HG03432 (cell line): ENCODE results near the gene CFAP57.
"Not testable (repeated sequence)": the region's sequence is repeated elsewhere in the genome, so short reads cannot be mapped to it uniquely, and the experiment has no call there.

Experiments used
- ATAC-seq: cut with Tn5 transposase; IDR thresholded peaks from one replicate; pipeline ENCODE4 v1.9.1; 2021; ENCODE audit warnings: mild to moderate bottlenecking, moderate library complexity; ENCODE audit not compliant: unreplicated experiment

Gene CFAP57

DNA sequence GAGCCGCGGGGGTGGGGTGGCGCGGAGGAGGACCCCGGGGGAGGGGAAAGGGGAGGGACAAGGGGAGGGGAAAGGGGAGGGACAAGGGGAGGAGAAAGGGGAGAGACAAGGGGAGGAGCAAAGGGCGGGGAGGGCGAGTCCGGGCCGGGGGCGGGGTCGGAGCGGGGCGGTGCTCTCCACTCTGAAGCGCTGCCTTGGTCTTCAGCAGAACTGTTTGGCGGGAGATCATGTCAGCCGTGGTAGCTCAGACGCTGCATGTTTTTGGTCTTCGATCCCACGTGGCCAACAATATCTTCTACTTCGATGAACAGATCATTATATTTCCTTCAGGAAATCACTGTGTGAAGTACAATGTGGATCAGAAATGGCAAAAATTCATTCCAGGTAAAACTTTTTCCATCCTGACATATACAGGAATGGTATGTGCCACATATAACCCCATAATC, 420 bp downstream of the CFAP57 start:
- peak; percentile 63 for ATAC-seq

DNA sequence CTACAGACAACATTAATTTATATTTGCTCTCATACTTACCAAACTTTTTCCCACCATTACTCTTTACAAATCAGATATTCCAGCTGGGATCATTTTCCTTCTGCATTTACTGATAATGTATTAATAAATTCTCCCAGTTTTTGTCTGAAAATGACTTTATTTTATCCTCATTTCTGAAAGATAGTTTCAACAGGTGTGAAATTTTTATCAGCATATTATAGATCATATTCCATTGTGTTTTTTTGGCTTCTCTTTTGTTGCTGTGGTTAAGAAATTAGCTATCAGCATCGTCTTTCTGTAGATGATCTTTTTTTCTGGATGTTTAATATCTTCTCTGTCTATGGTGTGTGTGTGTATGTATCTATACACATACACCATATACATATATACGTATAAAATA, 2.7 kb downstream of the CFAP57 start:
- no peak for ATAC-seq

DNA sequence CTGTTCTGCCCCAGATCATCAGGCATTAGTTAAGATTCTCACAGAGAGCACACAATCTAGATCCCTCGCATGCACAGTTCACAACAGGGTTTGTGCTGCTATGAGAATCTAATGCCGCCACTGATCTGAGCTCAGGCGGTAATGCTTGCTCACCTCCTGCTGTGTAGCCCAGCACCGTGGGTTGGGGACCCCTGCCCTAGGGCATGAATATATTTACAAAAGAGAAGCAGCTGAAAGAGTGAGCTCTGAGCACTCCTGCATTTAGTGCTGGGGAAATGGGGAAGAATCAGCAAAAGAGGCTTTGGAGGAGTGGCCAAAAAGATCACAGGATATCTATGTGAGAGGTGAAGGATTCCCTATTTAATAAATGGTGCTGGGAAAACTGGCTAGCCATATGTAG, 5.6 kb downstream of the CFAP57 start:
- ATAC-seq = no peak

DNA sequence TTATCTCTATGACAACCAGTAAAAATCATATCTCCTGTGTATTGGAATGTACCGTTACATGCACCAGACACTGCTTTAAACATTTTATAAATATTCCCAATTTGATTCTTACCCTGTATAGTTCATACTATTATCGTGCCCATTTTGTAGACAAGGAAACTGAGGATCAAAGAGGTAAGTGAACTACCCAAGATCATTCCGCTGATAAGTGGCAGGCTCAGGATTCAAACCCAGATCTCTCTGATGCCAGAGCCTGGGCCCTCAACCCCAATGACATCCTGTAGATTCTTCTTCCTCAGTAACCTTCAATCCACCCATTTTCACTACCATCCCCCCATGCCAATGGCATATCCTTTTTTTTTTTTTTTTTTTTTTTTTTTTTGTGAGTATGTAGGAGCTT, 12.3 kb downstream of the CFAP57 start:
- ATAC-seq = no peak

DNA sequence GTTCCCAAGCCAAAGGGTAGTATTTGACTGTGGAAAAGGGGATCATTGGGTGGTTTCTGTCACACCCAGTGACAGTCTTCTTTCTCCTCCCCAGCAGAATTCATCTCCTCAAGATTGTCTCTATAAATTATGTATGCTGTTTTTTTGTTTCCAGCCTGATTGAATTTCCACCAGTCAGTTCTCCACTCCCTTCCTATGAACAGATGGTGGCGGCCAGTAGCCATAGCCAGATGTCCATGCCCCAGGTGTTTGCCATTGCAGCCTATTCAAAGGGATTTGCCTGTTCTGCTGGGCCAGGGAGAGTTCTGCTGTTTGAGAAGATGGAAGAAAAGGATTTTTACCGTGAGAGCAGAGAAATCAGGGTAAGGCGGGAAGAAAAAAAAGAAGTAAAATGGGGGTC, 12.9 kb downstream of the CFAP57 start:
- no peak for ATAC-seq

DNA sequence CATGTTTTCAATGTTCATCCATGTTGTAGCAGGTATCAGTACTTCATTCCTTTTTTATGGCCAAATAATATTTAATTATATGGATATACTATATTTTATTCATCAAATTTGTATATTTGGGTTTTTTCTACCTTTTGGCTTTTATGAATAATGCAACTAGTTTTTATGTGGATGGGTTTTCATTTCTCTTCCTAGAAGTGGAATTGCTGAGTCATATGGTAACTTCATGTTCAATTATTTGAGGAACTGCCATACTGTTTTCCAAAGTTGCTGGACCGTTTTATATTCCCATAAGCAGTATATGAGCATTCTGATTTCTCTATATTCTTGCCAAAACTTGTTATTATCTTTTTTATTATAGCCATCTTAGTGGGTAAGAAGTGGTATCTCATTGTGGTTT, 16.0 kb downstream of the CFAP57 start:
- no peak for ATAC-seq

DNA sequence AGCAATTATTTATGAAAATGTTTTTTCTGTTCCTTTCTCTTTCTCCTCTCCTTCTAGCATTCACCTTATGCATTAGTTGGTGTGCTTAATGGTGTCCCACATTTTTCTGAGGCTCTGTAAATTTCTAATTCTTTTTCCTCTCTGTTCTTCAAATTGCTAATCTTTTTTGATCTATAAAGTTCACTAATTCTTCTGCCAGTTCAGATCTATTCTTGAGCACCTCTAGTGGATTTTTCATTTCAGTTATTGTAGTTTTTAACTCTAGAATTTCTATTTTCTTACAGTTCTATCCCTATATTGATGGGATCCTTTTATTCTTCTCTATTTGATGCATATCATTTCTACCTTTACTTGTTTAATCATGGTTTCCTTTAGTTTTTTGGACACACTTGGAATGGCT, 22.4 kb downstream of the CFAP57 start:
- ATAC-seq = no peak

DNA sequence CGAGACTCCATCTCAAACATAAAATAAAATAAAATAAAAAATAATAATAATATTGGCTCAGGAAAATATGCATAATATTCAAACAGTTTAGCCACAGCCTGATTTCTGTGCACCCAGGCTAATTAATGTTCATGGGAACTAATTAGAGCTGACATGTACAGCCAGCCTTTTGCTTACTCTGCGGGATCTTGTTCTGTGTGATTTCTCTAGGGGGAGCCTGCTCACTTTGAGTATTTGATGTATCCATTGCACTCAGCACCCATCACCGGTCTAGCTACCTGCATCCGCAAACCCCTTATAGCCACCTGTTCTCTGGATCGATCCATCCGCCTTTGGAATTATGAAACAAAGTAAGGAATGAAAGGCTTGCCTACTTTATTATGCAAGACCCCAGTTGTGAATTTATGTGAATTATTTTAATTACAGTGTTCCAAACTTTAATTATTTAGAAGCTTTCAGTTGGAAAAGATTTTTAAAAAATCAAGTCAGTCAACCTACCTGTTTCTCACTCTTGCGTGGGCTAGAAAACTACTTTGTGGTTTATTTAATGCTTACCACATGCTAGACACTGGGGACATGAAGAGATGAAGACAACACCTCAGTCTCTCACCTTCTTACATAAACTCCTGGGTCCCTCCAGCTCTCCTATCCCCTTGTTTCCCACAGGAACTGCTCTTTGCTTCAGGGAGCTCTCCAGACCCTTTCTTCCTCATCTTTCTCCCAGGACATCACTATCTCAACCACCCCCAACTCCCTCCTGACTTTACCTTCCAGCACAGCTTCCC, 25.4 kb downstream of the CFAP57 start:
- ATAC-seq = no peak

DNA sequence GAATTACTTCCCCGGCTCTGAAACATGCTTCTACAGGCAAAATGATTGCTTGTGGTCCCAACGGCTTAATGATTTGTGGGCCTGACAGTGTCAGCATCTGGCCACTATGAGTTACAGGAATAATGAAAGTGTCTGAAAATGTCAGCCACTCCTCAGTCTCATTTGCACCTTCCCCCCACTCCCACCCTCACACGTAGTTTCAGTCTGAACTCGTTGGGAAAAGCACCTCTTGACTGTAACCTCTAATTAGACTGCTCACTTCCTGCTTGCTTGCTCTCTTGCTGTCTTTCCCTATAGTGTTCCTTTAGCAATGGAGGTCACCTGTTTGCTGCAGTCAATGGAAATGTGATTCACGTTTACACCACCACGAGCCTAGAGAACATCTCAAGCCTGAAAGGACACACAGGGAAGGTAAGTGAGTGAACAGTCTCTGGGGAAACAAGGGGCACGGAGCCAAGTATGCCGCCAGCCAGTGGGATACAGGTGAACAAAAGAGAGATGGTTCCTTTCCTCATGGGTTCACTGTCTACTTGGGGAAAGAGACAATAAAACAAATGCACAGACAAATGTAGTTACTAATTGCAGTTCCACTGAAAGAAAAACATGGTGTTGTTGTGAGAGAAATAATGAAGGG, 27.1 kb downstream of the CFAP57 start:
- ATAC-seq = peak; percentile 64

DNA sequence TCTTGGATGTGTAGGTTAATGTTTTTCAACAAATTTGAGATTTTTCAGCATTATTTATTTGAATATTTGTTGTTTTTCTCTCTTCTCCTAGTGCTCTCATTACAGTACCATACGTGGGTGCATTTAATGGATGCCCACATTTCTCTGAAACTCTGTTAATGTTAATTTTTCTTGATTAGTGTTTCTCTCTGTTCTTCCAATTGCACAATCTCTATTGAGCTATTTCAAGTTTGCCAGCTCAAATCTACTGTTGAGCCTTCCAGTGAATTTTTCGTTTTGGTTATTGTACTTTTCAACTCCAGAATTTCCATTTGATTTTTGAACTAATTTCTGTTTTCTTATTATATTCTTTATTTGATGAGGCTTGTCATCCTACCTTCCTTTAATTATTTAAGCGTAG, 31.7 kb downstream of the CFAP57 start:
- no peak for ATAC-seq

DNA sequence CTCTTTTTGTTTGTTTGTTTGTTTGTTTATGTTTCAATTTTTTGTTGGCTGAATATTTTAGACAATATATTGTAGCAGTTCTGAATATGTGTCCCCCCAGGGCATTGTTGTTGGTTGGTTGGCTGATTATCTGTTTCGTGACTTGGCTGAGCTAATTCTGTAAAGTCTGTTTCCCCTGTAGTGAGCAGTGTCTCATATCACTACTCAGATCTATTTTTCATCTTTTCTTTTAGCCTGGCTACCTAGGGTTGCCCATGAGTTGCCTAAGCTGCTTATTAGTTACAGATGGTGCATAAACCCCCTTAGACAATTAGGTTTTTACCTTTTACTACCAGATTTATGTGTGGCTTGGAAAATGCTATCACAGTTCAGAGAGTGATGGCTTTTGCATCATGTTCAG, 32.3 kb downstream of the CFAP57 start:
- no peak for ATAC-seq

DNA sequence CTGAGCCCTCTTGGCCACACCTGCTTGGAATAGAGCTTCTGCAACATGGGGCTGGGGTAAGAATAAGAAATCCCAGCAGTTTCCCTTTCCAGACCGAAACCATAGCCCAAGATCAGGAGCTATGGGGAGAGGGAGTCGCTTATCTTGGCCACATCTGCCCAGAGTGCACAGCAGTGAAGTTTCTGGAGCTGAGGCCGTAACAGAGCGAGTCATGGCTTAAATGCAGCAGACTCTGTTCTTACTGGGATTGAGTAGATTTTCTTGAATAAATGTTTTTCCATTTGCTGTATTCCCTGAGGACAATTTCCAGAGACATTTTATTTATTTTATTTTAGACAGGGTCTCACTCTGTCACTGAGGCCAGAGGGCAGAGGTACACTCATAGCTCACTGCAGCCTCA, 33.5 kb downstream of the CFAP57 start:
- no peak for ATAC-seq

DNA sequence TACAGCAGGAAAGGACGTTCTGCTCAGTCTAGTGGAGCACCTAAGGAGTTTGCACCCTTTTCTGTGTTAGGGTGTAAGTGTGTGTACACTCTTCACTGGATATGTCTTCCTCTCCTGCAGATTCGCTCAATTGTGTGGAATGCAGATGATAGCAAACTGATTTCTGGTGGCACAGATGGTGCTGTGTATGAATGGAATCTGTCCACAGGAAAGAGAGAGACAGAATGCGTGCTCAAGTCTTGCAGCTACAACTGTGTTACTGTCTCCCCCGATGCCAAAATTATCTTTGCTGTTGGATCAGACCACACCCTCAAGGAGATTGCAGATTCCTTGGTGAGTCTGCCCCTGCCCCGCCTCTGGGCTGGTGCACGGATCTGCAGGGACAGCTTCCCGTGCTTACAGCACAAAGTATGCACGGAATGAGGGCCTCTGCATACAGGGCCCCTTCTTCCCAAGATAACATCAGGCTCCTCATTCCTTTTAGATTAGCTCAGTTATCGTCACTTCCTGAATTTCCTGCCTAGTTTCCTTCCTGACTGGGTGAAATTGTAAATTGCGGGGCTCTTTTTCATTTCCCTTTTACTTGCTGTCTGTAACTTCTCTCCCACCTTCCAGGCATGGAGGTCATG, 34.6 kb downstream of the CFAP57 start:
- no peak for ATAC-seq

DNA sequence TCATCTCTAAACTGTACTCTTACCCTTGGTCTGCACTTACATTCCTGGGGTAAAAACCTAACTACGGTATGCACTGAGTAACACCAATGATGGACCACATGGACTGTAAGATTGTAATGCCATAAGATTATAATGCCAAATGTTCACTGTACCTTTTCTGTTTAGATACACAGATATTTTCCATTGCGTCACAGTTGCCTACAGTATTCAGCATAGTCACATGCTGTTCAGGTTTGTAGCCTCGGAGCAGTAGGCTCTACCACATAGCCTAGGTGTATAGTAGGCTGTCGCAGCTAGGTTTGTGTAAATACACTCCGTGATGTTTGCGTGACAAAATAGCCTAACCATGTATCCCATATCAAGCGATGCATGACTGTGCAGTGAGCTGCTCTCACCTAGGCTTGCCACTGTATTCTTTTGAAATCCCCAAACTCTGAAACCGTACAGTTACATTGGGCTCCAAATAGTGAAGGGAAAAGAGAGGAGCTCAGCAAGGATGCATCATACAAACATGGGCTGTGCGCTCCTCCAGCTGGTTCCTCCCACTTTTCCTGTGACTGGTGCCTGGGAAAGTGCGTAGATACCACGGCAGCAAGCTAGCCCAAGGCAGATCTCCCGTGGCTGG, 35.2 kb downstream of the CFAP57 start:
- ATAC-seq = no peak

DNA sequence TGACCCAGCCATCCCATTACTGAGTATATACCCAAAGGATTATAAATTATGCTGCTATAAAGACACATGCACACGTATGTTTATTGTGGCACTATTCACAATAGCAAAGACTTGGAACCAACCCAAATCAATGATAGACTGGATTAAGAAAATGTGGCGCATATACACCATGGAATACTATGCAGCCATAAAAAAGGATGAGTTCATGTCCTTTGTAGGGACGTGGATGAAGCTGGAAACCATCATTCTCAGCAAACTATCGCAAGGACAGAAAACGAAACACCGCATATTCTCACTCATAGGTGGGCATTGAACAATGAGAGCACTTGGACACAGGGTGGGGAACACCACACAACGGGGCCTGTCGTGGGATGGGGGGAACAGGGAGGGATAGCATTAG, 36.1 kb downstream of the CFAP57 start:
- not testable (repeated sequence) for ATAC-seq

DNA sequence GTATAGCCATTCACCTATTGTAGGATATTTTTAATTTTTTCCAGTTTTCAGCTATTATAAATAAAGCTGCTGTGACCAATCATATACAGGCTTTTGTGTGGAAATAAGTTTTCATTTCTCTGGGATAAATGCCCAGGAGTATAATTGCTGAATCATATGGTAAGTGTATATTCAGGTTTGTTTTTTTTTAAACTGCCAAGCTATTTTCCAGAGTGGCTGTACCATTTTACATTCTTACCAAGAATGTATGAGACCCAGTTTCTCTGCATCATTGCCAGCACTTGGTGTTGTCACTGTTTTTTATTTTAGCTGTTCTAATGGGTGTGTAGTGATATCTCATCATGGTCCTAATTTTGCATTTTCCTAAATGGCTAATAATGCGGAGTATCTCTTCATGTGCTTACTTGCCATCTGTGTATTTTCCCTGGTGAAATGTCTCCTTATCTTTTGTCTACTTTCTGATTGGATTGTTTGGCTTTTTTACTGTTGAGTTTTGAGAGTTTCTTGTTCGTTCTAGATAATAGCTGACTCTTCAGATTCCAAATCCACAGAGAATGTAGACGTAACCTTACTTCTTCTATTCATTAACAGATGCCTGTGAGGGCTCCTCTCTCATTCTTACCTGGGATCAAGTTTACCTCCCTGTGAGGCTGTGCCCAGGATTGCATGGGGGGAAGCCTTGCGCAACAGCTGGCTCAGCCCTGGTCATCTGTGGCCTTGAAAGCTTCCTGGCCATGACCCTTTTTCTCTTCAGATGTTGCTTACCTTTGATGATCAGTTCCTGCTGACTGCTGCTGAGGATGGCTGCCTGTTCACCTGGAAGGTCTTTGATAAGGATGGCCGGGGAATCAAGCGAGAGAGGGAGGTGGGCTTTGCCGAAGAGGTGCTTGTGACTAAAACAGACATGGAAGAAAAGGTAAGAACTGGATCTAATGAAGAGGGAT, 42.6 kb downstream of the CFAP57 start:
- no peak for ATAC-seq

DNA sequence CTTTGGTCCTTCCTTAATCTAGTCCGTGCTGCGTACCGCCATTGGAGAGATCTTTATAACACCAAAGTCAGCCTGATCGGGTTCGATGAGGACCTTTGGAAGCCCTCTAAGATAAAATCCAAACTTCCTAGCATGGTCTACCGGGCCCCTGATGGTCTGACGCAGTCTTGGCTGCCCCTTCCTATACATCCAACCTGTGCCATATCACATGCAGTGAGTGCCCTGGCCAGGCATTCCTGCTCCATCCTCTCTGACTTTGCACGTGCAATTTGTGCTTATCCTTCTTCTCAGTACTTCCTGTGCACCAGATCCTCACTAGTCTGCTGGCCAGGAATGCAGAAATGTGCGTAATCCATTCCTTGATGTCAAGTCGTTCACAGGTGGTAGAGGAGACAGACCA, 45.6 kb downstream of the CFAP57 start:
- ATAC-seq = no peak

DNA sequence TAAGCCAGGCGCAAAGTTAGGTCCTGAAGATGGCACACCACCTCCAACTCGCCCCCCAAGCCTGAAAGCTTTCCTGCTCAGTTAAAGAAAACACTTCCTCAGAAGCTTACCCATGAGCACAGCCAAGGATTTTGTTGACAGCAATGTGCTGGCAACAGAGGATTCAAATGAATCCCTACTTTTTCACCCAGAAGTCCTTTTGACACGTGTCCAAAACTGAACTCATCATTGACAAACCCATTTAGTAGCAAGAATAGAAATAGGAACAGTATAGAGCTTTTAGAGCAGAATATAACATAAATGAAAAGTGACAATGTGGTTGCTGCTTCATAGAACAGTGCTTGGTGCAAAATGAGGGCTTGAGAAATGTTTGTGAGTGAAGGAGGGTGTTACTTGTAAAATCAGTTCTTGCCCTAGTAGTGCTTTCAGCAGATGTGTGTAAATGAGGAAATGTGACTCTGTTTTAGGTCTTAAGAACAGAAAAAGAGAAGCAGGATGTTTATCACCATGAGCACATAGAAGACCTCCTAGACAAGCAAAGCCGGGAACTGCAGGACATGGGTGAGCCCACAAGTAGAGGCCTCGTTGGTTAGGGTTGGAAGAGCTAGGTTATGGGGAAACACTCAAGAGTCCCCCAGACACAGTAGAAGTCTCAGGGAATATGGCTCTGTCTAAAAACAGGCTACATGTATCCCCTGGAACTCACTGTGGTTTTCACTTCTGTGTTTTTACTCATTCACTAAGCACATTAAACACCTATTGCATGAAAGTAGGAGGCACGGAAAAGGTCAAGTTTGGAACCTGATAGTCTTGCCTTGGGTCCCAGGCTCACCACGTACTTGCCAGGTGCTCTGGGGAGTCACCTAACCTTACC, 49.0 kb downstream of the CFAP57 start:
- ATAC-seq = peak; percentile 61

DNA sequence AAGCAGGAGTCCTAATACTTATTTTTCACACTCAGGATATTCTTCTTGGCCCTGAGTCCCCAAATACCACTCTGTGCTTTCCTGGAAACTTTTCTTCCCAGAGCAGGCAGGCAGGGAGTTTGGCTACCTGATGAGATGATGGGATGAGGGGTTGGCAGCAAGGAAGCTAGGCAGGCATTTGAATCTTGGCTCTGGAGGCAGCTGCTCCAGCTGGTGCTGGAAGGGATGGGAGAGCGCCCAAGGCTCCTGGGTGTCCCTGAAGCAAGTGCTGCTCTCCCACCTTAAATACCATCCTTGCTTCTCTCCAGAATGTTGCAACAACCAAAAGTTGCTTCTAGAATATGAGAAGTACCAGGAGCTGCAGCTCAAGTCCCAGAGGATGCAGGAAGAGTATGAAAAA, 49.7 kb downstream of the CFAP57 start:
- no peak for ATAC-seq

DNA sequence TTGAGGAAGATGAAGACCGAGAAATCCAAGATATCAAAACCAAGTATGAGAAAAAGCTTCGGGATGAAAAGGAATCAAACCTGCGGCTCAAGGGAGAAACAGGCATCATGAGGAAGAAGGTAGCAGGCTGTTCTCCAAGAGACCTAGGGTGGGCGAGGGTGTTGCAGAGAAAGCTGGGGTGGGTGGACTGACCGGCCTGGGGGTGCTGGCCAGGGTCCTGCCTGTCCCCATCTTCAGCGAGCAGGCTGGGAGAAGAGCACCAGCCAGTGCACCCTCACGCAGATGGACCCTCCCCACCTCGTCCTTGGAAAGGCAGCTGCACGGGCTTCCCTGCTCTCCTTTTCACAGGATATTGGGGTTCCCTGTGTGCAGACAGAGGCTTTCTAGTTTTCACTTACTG, 50.7 kb downstream of the CFAP57 start:
- ATAC-seq = no peak
